PC-9 (cell line): Measurements from ENCODE around the gene KTN1. TPM values are rescaled to one million over a fixed set of nuclear protein-coding genes. Genes with fewer than 3 reads are reported as not detected.

Experiments used
- BruUV-seq: library from RNA; stranded (reverse); fragments of 400-500 nt; replicated peaks from 2 replicates; lab custom pipeline; 2021; lab: Mats Ljungman, UMichigan
- CTCF ChIA-PET: fragments of 300-600 bp; sonication (Branson Sonifier 250); formaldehyde crosslinking; loops from one replicate; lab custom pipeline; 2022; ENCODE audit warnings: antibody characterized with exemption; lab: Charles Lee
- POLR2A ChIA-PET: fragments of 300-600 bp; sonication (Branson Sonifier 250); formaldehyde crosslinking; loops from one replicate; lab custom pipeline; 2022; ENCODE audit warnings: antibody characterized with exemption; ENCODE audit not compliant: unreplicated experiment; lab: Charles Lee
- DNase-seq, 2 experiments: peaks; one replicate each; pipeline versions ENCODE4 v3.0.0 to v3.0.0-alpha.2; 2015 to 2022; ENCODE audit warnings: mixed read lengths in 1 of 2
- H2AFZ ChIP-seq: fragments of 200-600 bp; sonication (generic); 2 replicates; pipeline ENCODE4 v1.8.1; 2017; ENCODE audit warnings: antibody characterized with exemption
- H3F3A ChIP-seq: fragments of 200-600 bp; sonication (generic); 2 replicates; pipeline ENCODE4 v1.8.1; 2017; ENCODE audit warnings: antibody characterized with exemption, mild to moderate bottlenecking, low read depth; ENCODE audit not compliant: insufficient read depth
- H3K27ac ChIP-seq: fragments of 200-600 bp; sonication (generic); 2 replicates; pipeline ENCODE4 v1.6.1; 2016; ENCODE audit warnings: mixed run types
- H3K27me3 ChIP-seq: fragments of 200-600 bp; sonication (generic); 2 replicates; pipeline ENCODE4 v1.6.1; 2016; ENCODE audit warnings: low read depth, mixed run types; ENCODE audit not compliant: insufficient read depth
- H3K36me3 ChIP-seq: fragments of 200-600 bp; sonication (generic); 2 replicates; pipeline ENCODE4 v1.6.1; 2016; ENCODE audit warnings: low read depth, mixed run types
- H3K4me1 ChIP-seq: fragments of 200-600 bp; sonication (generic); replicated peaks from 2 replicates; pipeline ENCODE4 v1.6.1; 2016; ENCODE audit warnings: mixed run types; ENCODE audit not compliant: insufficient read depth
- H3K4me2 ChIP-seq: fragments of 200-600 bp; sonication (generic); 2 replicates; pipeline ENCODE4 v1.6.1; 2017; ENCODE audit warnings: mixed run types
- H3K4me3 ChIP-seq: fragments of 200-600 bp; sonication (generic); 2 replicates; pipeline ENCODE4 v1.6.1; 2016; ENCODE audit warnings: mixed run types
- H3K79me2 ChIP-seq: fragments of 200-600 bp; sonication (generic); 2 replicates; pipeline ENCODE4 v1.6.1; 2017; ENCODE audit warnings: low read depth, mixed run types
- H3K9me2 ChIP-seq: fragments of 200-600 bp; sonication (generic); 2 replicates; pipeline ENCODE4 v1.8.1; 2017; ENCODE audit warnings: mild to moderate bottlenecking; ENCODE audit not compliant: insufficient read depth
- H3K9me3 ChIP-seq: fragments of 200-600 bp; sonication (generic); 2 replicates; pipeline ENCODE4 v1.8.1; 2016; ENCODE audit warnings: low read depth; ENCODE audit not compliant: insufficient read depth
- H4K20me1 ChIP-seq: fragments of 200-600 bp; sonication (generic); 2 replicates; pipeline ENCODE4 v1.8.1; 2017; ENCODE audit not compliant: insufficient read depth
- CTCF ChIP-seq: fragments of 200-600 bp; sonication (generic); conservative IDR thresholded peaks from 2 replicates; pipeline ENCODE4 v1.6.1; 2017; ENCODE audit warnings: mixed run types, antibody characterized with exemption, mild to moderate bottlenecking, moderate library complexity
- EZH2 ChIP-seq: fragments of 200-600 bp; sonication (generic); IDR thresholded peaks from 2 replicates; pipeline ENCODE4 v1.8.0; 2017; ENCODE audit warnings: antibody characterized with exemption, low read depth
- intact Hi-C: fragments of 100-400 bp; cut with micrococcal nuclease; formaldehyde crosslinking; loops from one replicate; pipeline ENCODE4 v1.10.0; 2022; ENCODE audit not compliant: unreplicated experiment
- total RNA-seq: library from RNA; stranded (reverse); gene quantifications from 2 replicates; pipeline ENCODE4 v1.2.3, GENCODE V29; 2021

Gene KTN1
- total RNA-seq, 1 experiment from 2014 or later, result 250 TPM

GRCh38 chr14:55547650-55548315 lies 32.2 kb upstream of the KTN1 start:
- H3K36me3 ChIP-seq, result no peaks in the 10 kb centered on the region
- peaks cover 6% of the 10 kb centered on the region; the same call in 1 of the 2 replicates for H3K4me1 ChIP-seq
- no peaks in the 10 kb centered on the region; the same call in 1 of the 2 replicates for H3K9me2 ChIP-seq
- no peaks in the 10 kb centered on the region for H3K9me3 ChIP-seq
- H3K27me3 ChIP-seq, result no peaks in the 10 kb centered on the region
- DNase-seq, result no peak
- no peaks in the 10 kb centered on the region; the same call in 1 of the 2 replicates for H3F3A ChIP-seq
- TF ChIP-seq CTCF (no peak), EZH2 (no peak)
- intact Hi-C loops, result no loop called here
- H2AFZ ChIP-seq, result no peak overlapping the region
- no peak overlapping the region for H3K4me3 ChIP-seq
- no peak overlapping the region for H3K27ac ChIP-seq
- no peaks in the 10 kb centered on the region for H3K79me2 ChIP-seq
- H4K20me1 ChIP-seq, result no peaks in the 10 kb centered on the region
- no peak overlapping the region for H3K4me2 ChIP-seq
- no TSS peak for BruUV-seq
- ChIA-PET POLR2A (no interaction called here), CTCF (no interaction called here)

- no peak overlapping the region for H2AFZ ChIP-seq
- H3K4me1 ChIP-seq, result peaks cover 14% of the 10 kb centered on the region
- intact Hi-C loops, result no loop called here
- H3K9me2 ChIP-seq, result no peaks in the 10 kb centered on the region
- H3K36me3 ChIP-seq, result no peaks in the 10 kb centered on the region
- H3K27ac ChIP-seq, result no peak overlapping the region
- TF ChIP-seq EZH2 (no peak), CTCF (no peak)
- no peaks in the 10 kb centered on the region for H3K27me3 ChIP-seq
- no peaks in the 10 kb centered on the region for H4K20me1 ChIP-seq
- H3K4me3 ChIP-seq, result no peak overlapping the region
- ChIA-PET POLR2A (interaction anchor here (0.6 kb wide), 1 partner anchor 15 kb away, joined by 5 read pairs; no protein-coding TSS in a partner anchor), CTCF (no interaction called here)
- no peak for DNase-seq
- H3K9me3 ChIP-seq, result no peaks in the 10 kb centered on the region
- BruUV-seq, result no TSS peak
- H3F3A ChIP-seq, result no peaks in the 10 kb centered on the region; the same call in 1 of the 2 replicates
- no peaks in the 10 kb centered on the region for H3K79me2 ChIP-seq
- no peak overlapping the region for H3K4me2 ChIP-seq
Observed at GRCh38 chr14:55553791-55554190, 26.2 kb upstream of the KTN1 start.

GRCh38 chr14:55556929-55557623 lies 22.9 kb upstream of the KTN1 start:
- Histone ChIP-seq H3K27me3 (no peaks in the 10 kb centered on the region), H3K27ac (no peak overlapping the region), H3K36me3 (no peaks in the 10 kb centered on the region), H3K4me3 (no peak overlapping the region), H3F3A (no peaks in the 10 kb centered on the region; the same call in 1 of the 2 replicates), H3K4me1 (peaks cover 14% of the 10 kb centered on the region), H2AFZ (no peak overlapping the region), H3K9me2 (no peaks in the 10 kb centered on the region), H3K79me2 (no peaks in the 10 kb centered on the region), H3K4me2 (no peak overlapping the region), H4K20me1 (no peaks in the 10 kb centered on the region), H3K9me3 (no peaks in the 10 kb centered on the region)
- DNase-seq, result peak; percentile 90 to 91
- ChIA-PET POLR2A (interaction anchor here (0.7 kb wide), 1 partner anchor 109 kb away, joined by 3 read pairs; no protein-coding TSS in a partner anchor), CTCF (interaction anchor here (0.6 to 1.2 kb wide), 2 partner anchors 21 to 111 kb away, joined by 3 to 6 read pairs; no protein-coding TSS in a partner anchor)
- intact Hi-C loops, result loop anchor here (1.0 to 2.0 kb wide), 3 partner anchors 16 to 109 kb away; no protein-coding TSS in a partner anchor
- no TSS peak for BruUV-seq
- TF ChIP-seq EZH2 (no peak), CTCF (no peak)
